H9 (cell line): ENCODE measurements around the gene RIMBP2. TPM values are rescaled to one million over a fixed set of nuclear protein-coding genes. Genes with fewer than 3 reads are reported as not detected.

Experiments
- DNase-seq: peaks from one replicate; pipeline ENCODE4 v3.0.0-alpha.2; 2017
- H2AFZ ChIP-seq: one replicate; pipeline ENCODE4 v1.6.1; 2013; ENCODE audit warnings: mild to moderate bottlenecking, low read length, control low read depth, moderate library complexity
- H2AK5ac ChIP-seq: 2 replicates; pipeline ENCODE4 v1.6.1; 2013; ENCODE audit warnings: low read length, control low read depth, mixed read lengths; ENCODE audit not compliant: insufficient read length
- H2BK120ac ChIP-seq: one replicate; pipeline ENCODE4 v1.6.1; 2013; ENCODE audit warnings: low read depth, mild to moderate bottlenecking, low read length, control low read depth, inconsistent platforms; ENCODE audit not compliant: poor library complexity, severe bottlenecking
- H2BK12ac ChIP-seq: 2 replicates; pipeline ENCODE4 v1.6.1; 2013; ENCODE audit warnings: low read length, control low read depth, mixed read lengths, low read depth; ENCODE audit not compliant: insufficient read length
- H2BK15ac ChIP-seq: 2 replicates; pipeline ENCODE4 v1.6.1; 2013; ENCODE audit warnings: low read depth, low read length, control low read depth
- H2BK20ac ChIP-seq: one replicate; pipeline ENCODE4 v1.6.1; 2013; ENCODE audit warnings: low read depth, mild to moderate bottlenecking, low read length, control low read depth, inconsistent platforms; ENCODE audit not compliant: poor library complexity, severe bottlenecking
- H2BK5ac ChIP-seq: 2 replicates; pipeline ENCODE4 v1.6.1; 2013; ENCODE audit warnings: low read length, control low read depth, mixed read lengths; ENCODE audit not compliant: insufficient read length
- H3K14ac ChIP-seq: 2 replicates; pipeline ENCODE4 v1.6.1; 2013; ENCODE audit warnings: low read length, control low read depth; ENCODE audit not compliant: insufficient read depth
- H3K18ac ChIP-seq: 2 replicates; pipeline ENCODE4 v1.6.1; 2013; ENCODE audit warnings: low read depth, mild to moderate bottlenecking, mixed read lengths, low read length, control low read depth; ENCODE audit not compliant: insufficient read length
- H3K23ac ChIP-seq: 2 replicates; pipeline ENCODE4 v1.6.1; 2013; ENCODE audit warnings: low read length, control low read depth, mixed read lengths, low read depth; ENCODE audit not compliant: insufficient read length
- H3K23me2 ChIP-seq: 2 replicates; pipeline ENCODE4 v1.6.1; 2013; ENCODE audit warnings: low read depth, mild to moderate bottlenecking, mixed read lengths, low read length, control low read depth; ENCODE audit not compliant: insufficient read length, poor library complexity, severe bottlenecking
- H3K27ac ChIP-seq: 2 replicates; pipeline ENCODE4 v1.5.1; 2013; ENCODE audit warnings: low read length, control low read depth, mixed read lengths, low read depth; ENCODE audit not compliant: insufficient read length
- H3K27me3 ChIP-seq: 2 replicates; pipeline ENCODE4 v1.6.1; 2013; ENCODE audit warnings: low read length, control low read depth, inconsistent platforms; ENCODE audit not compliant: insufficient read depth
- H3K4ac ChIP-seq: 2 replicates; pipeline ENCODE4 v1.6.1; 2013; ENCODE audit warnings: low read depth, mild to moderate bottlenecking, control low read depth, inconsistent platforms, low read length, moderate library complexity
- H3K4me1 ChIP-seq: 2 replicates; pipeline ENCODE4 v1.6.1; 2013; ENCODE audit warnings: low read length, control low read depth, inconsistent platforms; ENCODE audit not compliant: insufficient read depth
- H3K4me2 ChIP-seq: 2 replicates; pipeline ENCODE4 v1.6.1; 2013; ENCODE audit warnings: low read length, control low read depth, mixed read lengths; ENCODE audit not compliant: insufficient read length, insufficient read depth
- H3K56ac ChIP-seq: 2 replicates; pipeline ENCODE4 v1.6.1; 2013; ENCODE audit warnings: low read depth, mild to moderate bottlenecking, mixed read lengths, low read length, control low read depth; ENCODE audit not compliant: insufficient read length
- H3K79me1 ChIP-seq: 2 replicates; pipeline ENCODE4 v1.6.1; 2013; ENCODE audit warnings: low read depth, mild to moderate bottlenecking, moderate library complexity, low read length, control low read depth, inconsistent platforms; ENCODE audit not compliant: insufficient read depth, poor library complexity, severe bottlenecking
- H3K79me2 ChIP-seq: 2 replicates; pipeline ENCODE4 v1.6.1; 2013; ENCODE audit warnings: low read length, control low read depth, inconsistent platforms; ENCODE audit not compliant: insufficient read depth
- H3K9ac ChIP-seq: 2 replicates; pipeline ENCODE4 v1.6.1; 2013; ENCODE audit warnings: low read length, control low read depth, mixed read lengths; ENCODE audit not compliant: insufficient read length; ENCODE audit errors: extremely low read depth
- H3K9me3 ChIP-seq: one replicate; pipeline ENCODE4 v1.6.1; 2013; ENCODE audit warnings: low read depth, low read length, inconsistent platforms; ENCODE audit not compliant: control insufficient read depth
- H3T11ph ChIP-seq: one replicate; pipeline ENCODE4 v1.6.1; 2013; ENCODE audit warnings: mild to moderate bottlenecking, low read length, control low read depth, inconsistent platforms
- H4K20me1 ChIP-seq: one replicate; pipeline ENCODE4 v1.6.1; 2013; ENCODE audit not compliant: control insufficient read depth, insufficient read length, insufficient read depth
- H4K5ac ChIP-seq: 2 replicates; pipeline ENCODE4 v1.6.1; 2013; ENCODE audit warnings: low read depth, mild to moderate bottlenecking, mixed read lengths, low read length, control low read depth; ENCODE audit not compliant: insufficient read length
- H4K8ac ChIP-seq: replicated peaks from 2 replicates; pipeline ENCODE4 v1.6.1; 2013; ENCODE audit warnings: low read length, control low read depth, mixed read lengths, low read depth; ENCODE audit not compliant: insufficient read length
- H4K91ac ChIP-seq: 2 replicates; pipeline ENCODE4 v1.6.1; 2013; ENCODE audit warnings: low read depth, mild to moderate bottlenecking, moderate library complexity, mixed read lengths, low read length, control low read depth; ENCODE audit not compliant: insufficient read length
- H3K27ac Mint-ChIP-seq, 3 experiments: 2 replicates in 2 of 3; 3 replicates in 1 of 3; pipeline ENCODE4 v1.8.0; 2020 to 2021; ENCODE audit warnings: mixed read lengths in 3 of 3, mild to moderate bottlenecking in 1 of 3, moderate library complexity in 1 of 3
- H3K27me3 Mint-ChIP-seq: 2 replicates; pipeline ENCODE4 v1.8.0; 2021; ENCODE audit warnings: low read depth, mild to moderate bottlenecking, moderate library complexity, mixed read lengths
- H3K36me3 Mint-ChIP-seq, 3 experiments: 2 replicates in 2 of 3; 3 replicates in 1 of 3; pipeline ENCODE4 v1.8.0; 2020 to 2021; ENCODE audit warnings: low read depth in 3 of 3, mixed read lengths in 3 of 3; ENCODE audit not compliant: insufficient read depth in 1 of 3
- H3K4me1 Mint-ChIP-seq, 2 experiments: 2 replicates each; pipeline ENCODE4 v1.8.0; 2020; ENCODE audit warnings: mixed read lengths in 2 of 2
- H3K4me3 Mint-ChIP-seq, 2 experiments: 2 replicates in 1 of 2; 3 replicates in 1 of 2; pipeline ENCODE4 v1.8.0; 2020 to 2021; ENCODE audit warnings: mild to moderate bottlenecking in 2 of 2, mixed read lengths in 2 of 2, moderate library complexity in 1 of 2
- H3K9me3 Mint-ChIP-seq, 2 experiments: 2 replicates in 1 of 2; 3 replicates in 1 of 2; pipeline ENCODE4 v1.8.0; 2020; ENCODE audit warnings: mild to moderate bottlenecking in 2 of 2, mixed read lengths in 2 of 2, moderate library complexity in 1 of 2
- CTCF ChIP-seq: fragments of 200-600 bp; sonication (generic); conservative IDR thresholded peaks from 3 replicates; pipeline ENCODE4 v1.8.0; 2021; ENCODE audit warnings: antibody characterized with exemption, mild to moderate bottlenecking
- WGBS: extraction: QIAGEN DNeasy Blood & Tissue Kit; methylation state at CpG from one replicate; pipeline ENCODE4 v1.1.7; 2013; ENCODE audit warnings: missing lambda C conversion rate, low lambda C conversion rate, mixed read lengths; ENCODE audit not compliant: insufficient read length; ENCODE audit errors: extremely low coverage; 5-methylcytosine and 5-hydroxymethylcytosine counted together
- total RNA-seq: library from RNA; stranded (reverse); gene quantifications from 2 replicates; pipeline ENCODE4 v1.2.1, GENCODE V29; 2021

Gene RIMBP2
- total RNA-seq, 1 experiment from 2014 or later: 0.70 TPM

DNA sequence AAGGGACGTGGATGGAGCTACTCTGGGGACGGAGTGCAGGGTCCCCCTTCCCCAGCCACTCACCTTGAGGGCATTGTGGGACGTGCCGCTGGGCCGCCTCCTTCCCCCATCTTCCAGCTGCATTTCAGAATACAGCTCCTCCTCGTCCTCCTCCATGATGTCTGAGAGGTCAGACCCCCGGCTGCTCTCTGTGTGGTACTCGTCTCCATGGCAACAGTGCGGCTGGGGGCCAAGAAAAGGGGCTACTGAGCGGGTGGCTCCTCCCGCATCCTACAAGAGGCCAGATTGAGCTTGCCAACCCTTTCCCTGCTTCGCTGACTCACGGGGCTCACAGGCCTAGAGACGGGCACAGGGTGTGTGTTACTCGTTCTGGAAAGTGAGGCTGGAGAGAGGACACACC, 288.0 kb downstream of the RIMBP2 start:
- no peak overlapping the region for H2BK5ac ChIP-seq
- H2AFZ ChIP-seq: no peak overlapping the region
- Mint-ChIP-seq H3K4me3 (no peak overlapping the region), H3K4me1 (peaks cover 3 to 7% of the 10 kb centered on the region in 2 experiments; a peak in 3 of 4 replicates), H3K36me3 (no peaks in the 10 kb centered on the region), H3K27me3 (peaks cover 2% of the 10 kb centered on the region; the same call in 1 of the 2 replicates), H3K9me3 (no peaks in the 10 kb centered on the region), H3K27ac (no peak overlapping the region)
- no peaks in the 10 kb centered on the region for H3K27me3 ChIP-seq
- no peak overlapping the region for H2BK120ac ChIP-seq
- H3K23ac ChIP-seq: no peak overlapping the region
- no peak overlapping the region for H3K4ac ChIP-seq
- no peaks in the 10 kb centered on the region for H3K79me2 ChIP-seq
- H2AK5ac ChIP-seq: no peak overlapping the region
- no peak overlapping the region for H4K5ac ChIP-seq
- H4K91ac ChIP-seq: no peak overlapping the region
- DNase-seq: peak; percentile 31
- no peak overlapping the region for H2BK20ac ChIP-seq
- H3K79me1 ChIP-seq: no peaks in the 10 kb centered on the region
- no peak overlapping the region for H2BK12ac ChIP-seq
- H3K4me2 ChIP-seq: no peak overlapping the region
- H3K9me3 ChIP-seq: no peaks in the 10 kb centered on the region
- H3K14ac ChIP-seq: peak overlapping the region; percentile 5; the same call in 1 of the 2 replicates
- no peak overlapping the region for H3K27ac ChIP-seq
- H4K20me1 ChIP-seq: no peaks in the 10 kb centered on the region
- H3T11ph ChIP-seq: no peak overlapping the region
- no peak for TF ChIP-seq CTCF
- no peak overlapping the region for H2BK15ac ChIP-seq
- H3K9ac ChIP-seq: no peak overlapping the region
- no peak overlapping the region for H3K18ac ChIP-seq
- no peak overlapping the region for H3K56ac ChIP-seq
- no peaks in the 10 kb centered on the region for H3K23me2 ChIP-seq
- WGBS: no CpG with 5 or more reads among the region's 15 CpGs
- H4K8ac ChIP-seq: no peak overlapping the region
- H3K4me1 ChIP-seq: no peaks in the 10 kb centered on the region
